ENCODE data around the gene SPSB2. TPM values are rescaled to one million over a fixed set of nuclear protein-coding genes. Genes with fewer than 3 reads are reported as not detected.
"Not testable (repeated sequence)": the region's sequence is repeated elsewhere in the genome, so short reads cannot be mapped to it uniquely, and the experiment has no call there.

SPSB2 gene
- polyA plus RNA-seq, 1 donor, result 9.2 TPM

GRCh38 chr12:6872073-6873048 is 742 bp downstream of the SPSB2 start:
- peak; percentile 80 for DNase-seq

- no peak for DNase-seq
These were observed 1.8 kb downstream of the SPSB2 start for GRCh38 chr12:6871052-6871957.

- not testable (repeated sequence) for DNase-seq
These were observed 2.8 kb downstream of the SPSB2 start for GRCh38 chr12:6870304-6870703.

- peak; percentile 88 for DNase-seq
These were observed 3.8 kb downstream of the SPSB2 start for GRCh38 chr12:6869049-6870021.

GRCh38 chr12:6868211-6869048 is 4.7 kb downstream of the SPSB2 start:
- no peak for DNase-seq

GRCh38 chr12:6867413-6868210 is 5.5 kb downstream of the SPSB2 start, which contains the start of gene TPI1:
Gene TPI1 (plus strand): TSS chr12:6867531. CDS start chr12:6867567, 36 bp downstream.
- peak; percentile 69 for DNase-seq

- no peak for DNase-seq
These were observed 6.1 kb downstream of the SPSB2 start for GRCh38 chr12:6866920-6867412.

- no peak for DNase-seq
These were observed 6.8 kb downstream of the SPSB2 start for GRCh38 chr12:6866163-6866919.

- not testable (repeated sequence) for DNase-seq
These were observed 7.8 kb downstream of the SPSB2 start for GRCh38 chr12:6865307-6865706.

- no peak for DNase-seq
These were observed 9.3 kb downstream of the SPSB2 start for GRCh38 chr12:6863586-6864321.

- DNase-seq, result no peak
These were observed 10.1 kb downstream of the SPSB2 start for GRCh38 chr12:6863033-6863432.

GRCh38 chr12:6861391-6861790 is 11.7 kb downstream of the SPSB2 start:
- no peak for DNase-seq

GRCh38 chr12:6860942-6861341 is 12.2 kb downstream of the SPSB2 start:
- no peak for DNase-seq

- no peak for DNase-seq
These were observed 13.0 kb downstream of the SPSB2 start for GRCh38 chr12:6860116-6860515.

- no peak for DNase-seq
These were observed 14.3 kb downstream of the SPSB2 start for GRCh38 chr12:6858799-6859198.

- DNase-seq, result no peak
These were observed 17.8 kb downstream of the SPSB2 start for GRCh38 chr12:6855322-6855721.

- DNase-seq, result no peak
These were observed 19.1 kb downstream of the SPSB2 start for GRCh38 chr12:6854036-6854435.

GRCh38 chr12:6853626-6854025 is 19.5 kb downstream of the SPSB2 start:
- no peak for DNase-seq
